ENCODE results near the gene NEURL1B.

- TF ChIP-seq CTCF (conservative IDR thresholded peaks at IDR 0.05; ENCODE audit: low read length), result no peak
- TF ChIP-seq EZH2phosphoT487 (IDR thresholded peaks at IDR 0.05; ENCODE audit: borderline replicate concordance, low read depth, low read length), result no peak
Measured at GRCh38 chr5:172723508-172723907, 82.4 kb downstream of the NEURL1B start.
